Hepatocyte (in vitro differentiated cells): ENCODE data around the gene AGBL3. TPM values are rescaled to one million over a fixed set of nuclear protein-coding genes. Genes with fewer than 3 reads are reported as not detected.
A peak's percentile ranks its signal among the peaks of the same experiment; 100 is the strongest.

Experiments used
- DNase-seq: peaks from one replicate; pipeline ENCODE4 v3.0.0-alpha.2; 2016; ENCODE audit warnings: low spot score
- H2AFZ ChIP-seq: fragments of 200-600 bp; sonication (generic); 2 replicates; pipeline ENCODE4 v1.6.0; 2016; ENCODE audit warnings: antibody characterized with exemption, mild to moderate bottlenecking
- H3K27ac ChIP-seq: fragments of 200-600 bp; sonication (generic); 2 replicates; pipeline ENCODE4 v1.5.1; 2016; ENCODE audit warnings: mild to moderate bottlenecking
- H3K27me3 ChIP-seq: fragments of 200-600 bp; sonication (generic); 2 replicates; pipeline ENCODE4 v1.6.1; 2016
- H3K36me3 ChIP-seq: fragments of 200-600 bp; sonication (generic); replicated peaks from 2 replicates; pipeline ENCODE4 v1.5.1; 2016; ENCODE audit warnings: low read depth; ENCODE audit not compliant: insufficient read depth
- H3K4me1 ChIP-seq: fragments of 200-600 bp; sonication (generic); 2 replicates; pipeline ENCODE4 v1.5.1; 2016; ENCODE audit warnings: mild to moderate bottlenecking, moderate library complexity; ENCODE audit not compliant: insufficient read depth
- H3K4me2 ChIP-seq: fragments of 200-600 bp; sonication (generic); 2 replicates; pipeline ENCODE4 v1.6.0; 2016
- H3K4me3 ChIP-seq: fragments of 200-600 bp; sonication (generic); 2 replicates; pipeline ENCODE4 v1.5.1; 2016; ENCODE audit warnings: mild to moderate bottlenecking
- H3K79me2 ChIP-seq: fragments of 200-600 bp; sonication (generic); 2 replicates; pipeline ENCODE4 v1.6.0; 2017; ENCODE audit warnings: mild to moderate bottlenecking
- H3K9me2 ChIP-seq: fragments of 200-600 bp; sonication (generic); replicated peaks from 2 replicates; pipeline ENCODE4 v1.6.0; 2017; ENCODE audit warnings: mild to moderate bottlenecking; ENCODE audit not compliant: insufficient read depth
- H3K9me3 ChIP-seq: fragments of 200-600 bp; sonication (generic); 2 replicates; pipeline ENCODE4 v1.5.1; 2016; ENCODE audit warnings: low read depth, mild to moderate bottlenecking
- H4K20me1 ChIP-seq: fragments of 200-600 bp; sonication (generic); 2 replicates; pipeline ENCODE4 v1.6.0; 2016; ENCODE audit warnings: mild to moderate bottlenecking; ENCODE audit not compliant: insufficient read depth, poor library complexity, severe bottlenecking
- CTCF ChIP-seq: fragments of 200-600 bp; sonication (generic); IDR thresholded peaks from 2 replicates; pipeline ENCODE4 v1.5.1; 2016; ENCODE audit warnings: antibody characterized with exemption, mild to moderate bottlenecking; ENCODE audit not compliant: poor library complexity
- EZH2 ChIP-seq: fragments of 200-600 bp; sonication (generic); IDR thresholded peaks from 2 replicates; pipeline ENCODE4 v1.6.1; 2016; ENCODE audit warnings: antibody characterized with exemption, mild to moderate bottlenecking, borderline replicate concordance
- EZH2phosphoT487 ChIP-seq: fragments of 200-600 bp; sonication (generic); IDR thresholded peaks from one replicate; pipeline ENCODE4 v1.6.1; 2018; ENCODE audit warnings: antibody characterized with exemption, mild to moderate bottlenecking, low read depth, moderate library complexity; ENCODE audit not compliant: unreplicated experiment, severe bottlenecking
- WGBS: methylation state at CpG from one replicate; pipeline ENCODE4 v1.1.6; 2016; ENCODE audit warnings: low lambda C conversion rate; ENCODE audit errors: missing lambda C conversion rate; 5-methylcytosine and 5-hydroxymethylcytosine counted together
- polyA plus RNA-seq: library from polyadenylated mRNA; unstranded; fragments of >200 nt; fragmentation: Nextera tagmentation; extraction: Ambion mirVana; gene quantifications from 2 replicates; pipeline ENCODE4 v1.2.1, GENCODE V29; 2016
- total RNA-seq: library from RNA; depleted of rRNA; stranded (reverse); fragments of >200 nt; gene quantifications from 2 replicates; pipeline ENCODE4 v1.2.3, GENCODE V29; 2014

AGBL3 gene
- total and polyA plus RNA-seq, 2 experiments from 2014 or later, result 2.3 to 6.4 TPM

GRCh38 chr7:135150072-135150782 is 163.9 kb downstream of the AGBL3 start:
- peaks cover 3% of the 10 kb centered on the region for H3K9me3 ChIP-seq
- H2AFZ ChIP-seq, result no peak overlapping the region
- DNase-seq, result no peak
- no peak for TF ChIP-seq CTCF
- no peak for TF ChIP-seq EZH2phosphoT487
- WGBS, result 76% methylated on average over 8 of the region's 8 CpGs
- no peaks in the 10 kb centered on the region for H3K36me3 ChIP-seq
- no peaks in the 10 kb centered on the region for H3K27me3 ChIP-seq
- H3K79me2 ChIP-seq, result peaks cover 12% of the 10 kb centered on the region
- peak overlapping the region; percentile 76 for H3K4me2 ChIP-seq
- no peak overlapping the region for H3K4me3 ChIP-seq
- peak overlapping the region; percentile 12 for H3K27ac ChIP-seq
- no peaks in the 10 kb centered on the region for H3K9me2 ChIP-seq
- no peaks in the 10 kb centered on the region for H4K20me1 ChIP-seq
- peaks cover 4% of the 10 kb centered on the region for H3K4me1 ChIP-seq

GRCh38 chr7:135151132-135151531 is 164.8 kb downstream of the AGBL3 start:
- peaks cover 5% of the 10 kb centered on the region for H3K9me3 ChIP-seq
- TF ChIP-seq EZH2 (no peak), CTCF (no peak), EZH2phosphoT487 (no peak)
- no peaks in the 10 kb centered on the region for H3K27me3 ChIP-seq
- H3K79me2 ChIP-seq, result peaks cover 14% of the 10 kb centered on the region
- H2AFZ ChIP-seq, result no peak overlapping the region
- H3K4me3 ChIP-seq, result no peak overlapping the region
- no peaks in the 10 kb centered on the region for H3K36me3 ChIP-seq
- no peak overlapping the region for H3K27ac ChIP-seq
- no peak for DNase-seq
- 96% methylated on average over 2 of the region's 2 CpGs for WGBS
- H3K9me2 ChIP-seq, result no peaks in the 10 kb centered on the region
- peaks cover 4% of the 10 kb centered on the region for H3K4me1 ChIP-seq
- no peak overlapping the region for H3K4me2 ChIP-seq
- no peaks in the 10 kb centered on the region for H4K20me1 ChIP-seq

- Histone ChIP-seq H3K27me3 (no peaks in the 10 kb centered on the region), H4K20me1 (no peaks in the 10 kb centered on the region), H3K4me2 (no peak overlapping the region), H3K4me1 (peaks cover 4% of the 10 kb centered on the region), H3K9me3 (peaks cover 9% of the 10 kb centered on the region), H3K4me3 (no peak overlapping the region), H3K36me3 (no peaks in the 10 kb centered on the region), H3K27ac (no peak overlapping the region), H3K9me2 (no peaks in the 10 kb centered on the region), H2AFZ (no peak overlapping the region), H3K79me2 (peaks cover 16% of the 10 kb centered on the region)
- WGBS, result 88% methylated on average over 6 of the region's 6 CpGs
- no peak for DNase-seq
- TF ChIP-seq EZH2phosphoT487, result no peak
- no peak for TF ChIP-seq CTCF
- no peak for TF ChIP-seq EZH2
Observed at GRCh38 chr7:135151533-135151932, 165.2 kb downstream of the AGBL3 start.
